HG03108 (cell line): ENCODE measurements around the gene PARVG.
"Not testable (repeated sequence)": the region's sequence is repeated elsewhere in the genome, so short reads cannot be mapped to it uniquely, and the experiment has no call there.

Experiments used
- ATAC-seq: cut with Tn5 transposase; IDR thresholded peaks from one replicate; pipeline ENCODE4 v1.9.1; 2021; ENCODE audit warnings: moderate library complexity; ENCODE audit not compliant: unreplicated experiment

The PARVG gene

GRCh38 chr22:44234372-44234771 is 53.6 kb downstream of the PARVG start:
- ATAC-seq, result not testable (repeated sequence)

DNA sequence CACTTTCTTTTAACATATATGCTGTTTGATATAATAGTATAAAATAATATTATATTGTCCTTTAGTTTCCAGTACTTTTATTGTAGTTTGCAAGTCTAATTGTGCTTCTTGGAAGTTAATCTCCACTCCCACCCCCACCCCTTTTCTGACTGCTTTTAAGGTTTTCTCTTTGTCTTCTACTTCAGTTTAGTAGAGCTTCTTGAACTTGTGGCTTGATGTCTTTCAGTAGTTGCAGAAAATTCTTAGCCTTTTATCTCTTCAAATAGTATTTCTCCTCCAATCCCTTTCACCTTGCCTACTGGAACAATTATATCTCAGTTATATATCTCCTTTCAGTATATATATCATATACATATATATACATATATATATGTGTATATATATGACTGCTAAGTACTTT is 56.6 kb downstream of the PARVG start:
- ATAC-seq, result no peak

GRCh38 chr22:44241121-44241520 is 60.4 kb downstream of the PARVG start:
- ATAC-seq, result not testable (repeated sequence)

- no peak for ATAC-seq
Measured at GRCh38 chr22:44242946-44243724, 62.4 kb downstream of the PARVG start.

- ATAC-seq, result no peak
Measured at GRCh38 chr22:44243761-44244160, 63.0 kb downstream of the PARVG start.

GRCh38 chr22:44244265-44244822 is 63.6 kb downstream of the PARVG start:
- ATAC-seq, result no peak

- ATAC-seq, result no peak
Measured at GRCh38 chr22:44245438-44245837, 64.7 kb downstream of the PARVG start.

GRCh38 chr22:44245867-44246266 is 65.1 kb downstream of the PARVG start:
- ATAC-seq, result no peak

DNA sequence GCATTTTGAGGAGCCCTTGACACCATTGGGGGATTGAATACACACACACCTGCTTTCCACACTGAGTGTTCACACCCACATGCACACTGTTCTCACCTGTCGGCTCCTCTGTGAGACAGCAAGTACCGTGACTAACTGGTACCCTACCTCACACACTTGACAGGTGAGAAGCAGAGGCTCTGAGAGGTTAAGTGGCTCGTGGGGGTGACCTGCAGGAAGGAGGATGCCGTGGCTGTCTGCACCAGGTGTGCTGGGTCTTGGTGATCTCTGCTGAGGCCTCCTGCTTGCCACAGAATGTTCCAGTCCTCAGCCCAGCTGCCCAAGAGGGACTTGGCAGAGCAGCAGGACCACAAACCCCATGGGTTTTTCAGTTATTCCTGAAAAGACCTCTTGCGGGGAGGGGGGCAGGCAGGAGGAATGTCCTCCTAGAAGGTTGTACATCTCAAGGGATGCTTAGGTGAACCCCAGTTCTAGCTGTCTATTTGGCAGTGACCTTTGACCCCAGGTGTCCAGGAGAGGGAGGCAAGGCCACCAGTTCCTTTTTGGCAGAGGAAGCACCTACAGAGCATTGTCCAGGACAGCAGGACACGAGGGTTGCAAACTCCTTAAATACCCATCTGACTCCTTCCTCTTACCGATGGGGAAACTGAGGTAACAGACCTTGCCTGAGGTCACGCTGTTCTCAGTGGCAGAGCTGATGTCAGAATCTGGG is 66.0 kb downstream of the PARVG start:
- no peak for ATAC-seq

DNA sequence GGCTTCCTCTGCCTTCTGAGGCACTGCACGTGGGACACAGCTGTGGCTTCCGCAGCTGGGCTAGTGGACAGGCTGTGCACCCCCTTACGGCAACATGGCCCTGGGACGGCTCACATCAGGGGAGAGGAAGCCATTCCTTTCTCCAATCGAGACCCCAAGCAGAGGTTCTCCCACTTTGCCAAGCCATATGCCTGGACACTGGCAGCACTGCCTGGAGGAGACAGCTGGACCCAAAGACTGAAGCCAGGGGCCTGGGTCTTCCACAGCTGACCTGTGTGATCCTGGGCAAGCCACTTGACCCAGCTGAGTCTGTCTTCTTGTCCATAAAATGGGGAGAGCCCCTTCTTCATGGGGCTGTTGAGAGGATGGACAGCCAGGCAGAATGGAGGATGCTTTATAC is 66.6 kb downstream of the PARVG start:
- ATAC-seq, result no peak

DNA sequence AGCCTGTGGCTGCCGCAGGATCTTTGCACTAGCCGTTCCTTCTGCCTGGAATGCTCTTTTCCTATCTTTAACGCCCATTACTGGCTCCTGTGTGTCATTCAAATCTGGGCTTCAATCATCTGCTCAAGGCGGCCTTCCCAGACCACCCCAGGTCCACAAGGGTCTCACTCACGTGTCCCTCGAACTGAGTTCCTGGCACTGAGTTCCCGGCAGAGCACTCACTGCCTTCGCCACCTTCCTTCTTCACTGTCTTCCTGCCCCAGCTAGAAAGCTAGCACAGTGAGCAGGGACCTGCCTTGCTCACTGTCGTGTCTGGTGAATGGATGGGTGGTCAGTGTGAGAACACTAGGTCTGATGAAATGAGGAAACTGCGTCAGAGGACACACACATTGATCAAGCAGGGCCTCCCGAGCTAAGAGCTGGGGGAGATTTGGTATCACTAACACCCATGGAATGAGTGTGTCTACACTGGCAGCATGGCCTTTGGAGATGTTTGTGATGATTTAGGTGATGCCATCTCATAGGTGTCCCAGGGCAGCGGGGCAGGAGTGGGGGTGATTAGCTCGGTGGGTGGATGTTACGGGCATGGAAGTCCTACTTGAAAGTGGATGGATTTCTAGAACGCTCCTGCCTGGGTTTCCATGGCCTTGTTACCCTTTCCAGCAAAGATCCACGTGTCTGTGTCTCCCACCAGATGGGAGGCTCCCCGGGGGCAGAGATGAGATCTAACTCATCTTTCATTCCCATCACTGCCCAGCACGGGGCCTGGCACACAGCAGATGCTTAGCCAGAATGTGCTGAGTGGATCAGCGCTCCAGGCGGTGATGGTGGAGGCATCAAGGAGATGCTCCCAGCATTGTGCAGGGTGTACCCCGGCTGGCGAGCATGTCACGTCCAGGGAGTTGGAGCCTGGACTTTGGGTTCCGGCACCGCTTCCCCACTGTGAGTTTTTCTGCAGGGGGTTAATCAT is 67.5 kb downstream of the PARVG start:
- ATAC-seq, result no peak

- ATAC-seq, result no peak
Measured at GRCh38 chr22:44248926-44249325, 68.2 kb downstream of the PARVG start.

DNA sequence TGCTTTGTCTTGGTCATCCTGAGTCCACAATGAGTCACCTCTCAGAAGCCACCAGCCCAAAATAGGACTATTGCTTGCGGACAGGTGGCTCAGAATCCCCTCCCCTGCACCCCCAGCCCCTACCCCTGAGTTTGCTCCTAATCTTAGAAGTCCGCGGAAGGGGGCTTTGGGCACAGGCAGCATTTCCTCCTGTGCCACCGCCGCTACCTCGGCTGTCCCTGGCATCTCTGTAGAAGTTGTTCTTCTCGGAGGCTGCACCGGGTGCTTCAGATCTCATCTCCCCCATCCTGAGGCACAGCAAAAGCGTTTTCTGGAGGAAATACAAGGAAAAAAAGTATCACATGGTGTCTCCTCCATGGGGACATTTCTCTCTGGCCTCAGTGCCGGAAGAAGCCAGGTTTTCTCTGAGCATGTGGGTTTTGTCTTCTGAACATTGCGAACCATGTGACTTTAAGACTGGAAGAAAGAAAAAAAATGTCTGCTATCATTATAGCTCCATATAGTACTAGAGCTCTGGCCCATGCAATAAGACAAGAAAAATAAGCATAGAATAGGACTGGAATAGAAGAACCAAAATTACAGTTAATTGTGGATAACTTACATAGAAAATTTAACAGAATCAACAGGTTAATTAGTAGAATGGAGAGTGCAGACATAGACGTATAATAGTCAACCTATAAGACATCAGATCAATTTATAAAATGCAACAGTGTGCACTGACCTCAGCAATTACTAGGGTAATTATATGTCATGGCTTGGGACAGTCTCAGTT is 68.8 kb downstream of the PARVG start:
- no peak for ATAC-seq

DNA sequence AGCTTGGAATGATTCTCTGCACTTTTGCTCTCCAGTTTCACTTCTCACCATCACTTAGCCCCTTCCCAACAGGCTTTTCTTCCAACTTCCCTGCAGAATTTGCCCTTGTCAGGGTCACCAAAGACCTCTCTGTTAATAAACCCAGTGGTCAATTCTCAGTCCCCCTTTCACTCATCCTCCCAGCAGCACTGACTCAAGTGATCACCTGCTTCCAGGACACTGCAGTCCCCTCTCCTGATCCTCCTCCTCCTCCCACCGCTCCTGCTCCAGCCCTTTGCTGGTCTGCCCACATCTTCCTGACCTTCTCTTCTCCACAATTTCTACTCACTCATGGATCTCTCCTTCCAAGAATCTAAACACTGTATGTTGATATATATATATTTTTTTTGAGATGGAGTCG is 74.1 kb downstream of the PARVG start:
- no peak for ATAC-seq

GRCh38 chr22:44256085-44256484 is 75.4 kb downstream of the PARVG start:
- no peak for ATAC-seq

DNA sequence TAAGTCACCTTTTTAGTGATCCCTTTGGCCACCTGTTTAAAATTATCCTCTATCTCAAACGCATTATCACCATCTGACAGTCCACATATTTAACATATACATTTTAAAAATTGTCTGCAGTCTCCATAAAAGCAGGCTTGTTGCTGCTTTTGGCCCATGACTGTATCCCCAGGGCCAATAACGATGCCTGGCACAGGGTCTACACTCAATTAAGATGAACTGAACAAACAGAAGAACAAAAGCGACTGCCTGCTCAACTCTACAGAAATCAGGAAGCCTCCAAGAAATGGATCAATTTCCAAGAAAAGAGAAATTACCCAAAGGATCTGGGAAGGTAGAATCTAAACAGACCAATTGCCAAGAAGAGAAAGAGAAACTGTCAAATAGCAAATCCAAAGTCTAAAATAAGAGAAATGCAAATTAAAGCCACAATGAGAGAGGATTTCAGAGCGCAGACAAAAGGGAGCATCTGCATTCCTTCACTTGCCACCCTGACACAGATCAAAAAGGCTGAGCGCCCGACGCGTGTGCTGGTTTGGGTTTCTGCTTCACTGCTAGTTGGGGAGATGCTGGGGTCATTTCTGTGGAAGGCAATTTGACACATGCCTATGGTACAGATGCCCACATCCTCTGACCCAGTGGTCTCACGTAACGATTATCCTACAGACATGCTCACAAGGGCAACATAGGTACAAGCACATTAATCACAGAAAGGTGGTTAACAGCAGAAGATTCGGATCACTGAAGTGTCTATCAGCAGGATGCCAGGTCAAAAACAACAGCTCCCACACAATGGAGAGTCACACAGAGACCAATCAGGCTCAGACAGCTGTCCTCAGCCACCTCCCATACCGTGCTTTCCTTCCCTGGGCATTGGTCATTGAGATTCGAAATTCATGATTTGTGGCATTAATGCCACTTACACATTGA is 76.1 kb downstream of the PARVG start:
- ATAC-seq, result no peak
